Left lung (tissue), 10 donors: Measurements from ENCODE around the gene ATXN10. TPM values are rescaled to one million over a fixed set of nuclear protein-coding genes. Genes with fewer than 3 reads are reported as not detected.

ENCODE experiments used
- ATAC-seq: fragments of 200-7000 bp; cut with Tn5 transposase; one replicate; pipeline ENCODE4 v1.9.1; 2020; ENCODE audit warnings: moderate library complexity
- DNase-seq, 4 donors: peaks; one replicate each; pipeline ENCODE4 v3.0.0-alpha.2; 2013 to 2020
- H3K27ac ChIP-seq, 2 donors: fragments of 200-600 bp; sonication (generic) in 1 of 2; one replicate each; pipeline versions ENCODE4 v1.5.0 to v1.8.0; 2020 to 2021
- H3K27me3 ChIP-seq, 2 donors: fragments of 200-600 bp; sonication (generic) in 1 of 2; one replicate each; pipeline versions ENCODE4 v1.5.0 to v1.8.0; 2020 to 2021
- H3K36me3 ChIP-seq, 2 donors: fragments of 200-600 bp; sonication (generic) in 1 of 2; one replicate each; pipeline versions ENCODE4 v1.5.0 to v1.8.0; 2020 to 2021
- H3K4me1 ChIP-seq, 2 donors: fragments of 200-600 bp; one replicate each; pipeline ENCODE4 v1.8.0; 2021
- H3K4me3 ChIP-seq, 2 donors: fragments of 200-600 bp; sonication (generic) in 1 of 2; one replicate each; pipeline versions ENCODE4 v1.5.0 to v1.8.0; 2020 to 2021; ENCODE audit warnings: mild to moderate bottlenecking in 1 of 2
- H3K9me3 ChIP-seq, 2 donors: fragments of 200-600 bp; sonication (generic) in 1 of 2; one replicate each; pipeline versions ENCODE4 v1.5.0 to v1.8.0; 2020 to 2021
- CTCF ChIP-seq, 2 donors: fragments of 200-600 bp; sonication (generic) in 1 of 2; IDR thresholded peaks; one replicate each; pipeline versions ENCODE4 v1.5.0 to v1.8.0; 2021; ENCODE audit warnings: antibody characterized with exemption in 2 of 2
- intact Hi-C, 2 donors: fragments of 100-400 bp; cut with DNase I; formaldehyde crosslinking; loops; one replicate each; pipeline versions ENCODE4 v1.11.2 to v1.14.2; 2022
- polyA plus RNA-seq, 6 donors: library from polyadenylated mRNA; unstranded; fragments of 120-200 nt; gene quantifications; one replicate each; pipeline ENCODE4 v1.2.1, GENCODE V29; 2013; ENCODE audit not compliant: insufficient read length in 6 of 6
- total RNA-seq, 2 donors: library from RNA; stranded (reverse); fragmentation: NEBNext Ultra II Directional; extraction: Animal tissue kit (Norgen Biotek cat#: 25700); gene quantifications; one replicate each; pipeline ENCODE4 v1.2.1, GENCODE V29; 2021
- donor health status: DM: no; HTN: yes; CAD: no.
- donor health status: DM: no; HTN: no; CAD: no.

ATXN10 gene
- total and polyA plus RNA-seq, 8 donors: 117 to 281 (median 237) TPM

- no peak overlapping the region for H3K27ac ChIP-seq
- no peak for DNase-seq
- peaks cover 0 to 78% of the 10 kb centered on the region in 2 donors for H3K27me3 ChIP-seq
- no peak for ATAC-seq
- no peak for TF ChIP-seq CTCF (IDR thresholded peaks at IDR 0.05)
- H3K36me3 ChIP-seq: no peaks in the 10 kb centered on the region
- intact Hi-C loops: no loop called here
- H3K4me1 ChIP-seq: no peaks in the 10 kb centered on the region
- no peak overlapping the region for H3K4me3 ChIP-seq
- no peaks in the 10 kb centered on the region for H3K9me3 ChIP-seq
Observed at GRCh38 chr22:45890351-45890635, 218.7 kb downstream of the ATXN10 start.

- Histone ChIP-seq H3K36me3 (no peaks in the 10 kb centered on the region), H3K27ac (no peak overlapping the region), H3K4me1 (no peaks in the 10 kb centered on the region), H3K4me3 (no peak overlapping the region), H3K27me3 (peaks cover 0 to 78% of the 10 kb centered on the region in 2 donors), H3K9me3 (no peaks in the 10 kb centered on the region)
- intact Hi-C loops: no loop called here
- ATAC-seq: no peak
- no peak for TF ChIP-seq CTCF (IDR thresholded peaks at IDR 0.05)
- peak in 1 of 4 donors; percentile 70 for DNase-seq
Observed at GRCh38 chr22:45891021-45891421, 219.4 kb downstream of the ATXN10 start.

- intact Hi-C loops: no loop called here
- peaks cover 0 to under 1% of the 10 kb centered on the region in 2 donors for H3K4me1 ChIP-seq
- TF ChIP-seq CTCF (IDR thresholded peaks at IDR 0.05): no peak
- H3K9me3 ChIP-seq: no peaks in the 10 kb centered on the region
- no peak overlapping the region for H3K27ac ChIP-seq
- ATAC-seq (no peak), DNase-seq (peak in 1 of 4 donors; percentile 63)
- H3K27me3 ChIP-seq: peaks cover 0 to 73% of the 10 kb centered on the region in 2 donors
- no peak overlapping the region for H3K4me3 ChIP-seq
- H3K36me3 ChIP-seq: no peaks in the 10 kb centered on the region
Observed at GRCh38 chr22:45891471-45891995, 219.9 kb downstream of the ATXN10 start.

- peaks cover 0 to 67% of the 10 kb centered on the region in 2 donors for H3K27me3 ChIP-seq
- DNase-seq (peak in 1 of 4 donors; percentile 61), ATAC-seq (no peak)
- H3K4me3 ChIP-seq: no peak overlapping the region
- intact Hi-C loops: no loop called here
- peaks cover 0 to 4% of the 10 kb centered on the region in 2 donors for H3K4me1 ChIP-seq
- no peaks in the 10 kb centered on the region for H3K36me3 ChIP-seq
- H3K9me3 ChIP-seq: no peaks in the 10 kb centered on the region
- H3K27ac ChIP-seq: no peak overlapping the region
- TF ChIP-seq CTCF (IDR thresholded peaks at IDR 0.05): no peak
Observed at GRCh38 chr22:45891996-45892621, 220.5 kb downstream of the ATXN10 start.

GRCh38 chr22:45892681-45893461 is 221.2 kb downstream of the ATXN10 start:
- peaks cover 0 to 4% of the 10 kb centered on the region in 2 donors for H3K4me1 ChIP-seq
- ATAC-seq (no peak), DNase-seq (peak in 1 of 4 donors; percentile 64)
- H3K27ac ChIP-seq: no peak overlapping the region
- no peak for TF ChIP-seq CTCF (IDR thresholded peaks at IDR 0.05)
- intact Hi-C loops: no loop called here
- H3K27me3 ChIP-seq: peaks cover 0 to 69% of the 10 kb centered on the region in 2 donors
- H3K36me3 ChIP-seq: no peaks in the 10 kb centered on the region
- no peaks in the 10 kb centered on the region for H3K9me3 ChIP-seq
- H3K4me3 ChIP-seq: no peak overlapping the region
